ENCODE measurements around the gene SEMA3A.

DNA sequence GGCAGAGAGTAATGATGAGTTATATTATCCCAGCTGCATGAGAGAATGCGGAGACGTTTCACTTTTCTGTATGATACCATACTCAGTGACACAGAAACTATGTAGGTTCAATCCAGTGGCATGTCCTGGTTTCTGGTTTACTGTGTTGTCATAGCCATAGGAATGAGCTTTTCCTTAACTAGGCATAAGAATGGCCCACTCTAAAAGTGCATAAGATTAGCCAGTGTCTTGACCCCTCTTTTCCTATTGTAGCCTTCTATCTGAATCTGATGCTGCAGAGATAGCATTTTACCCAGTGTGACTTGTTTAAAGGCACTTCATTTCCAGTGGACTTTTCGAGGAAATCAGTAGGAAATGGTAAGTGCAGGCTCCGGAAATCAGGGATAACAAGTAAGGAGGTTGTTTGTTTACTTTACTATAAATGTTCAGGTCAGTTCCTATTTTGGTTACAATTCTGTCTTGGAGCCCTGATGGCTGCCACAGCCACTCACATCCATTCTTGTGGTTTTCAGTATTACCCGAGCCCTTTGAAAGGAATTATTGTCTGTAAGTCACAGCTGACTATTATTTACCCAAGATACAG is 70.5 kb downstream of the SEMA3A start:
- TF ChIP-seq POLR2AphosphoS5 (IDR thresholded peaks at IDR 0.05), result no peak
- no peak for TF ChIP-seq POLR2A (IDR thresholded peaks at IDR 0.05)

Data from sigmoid colon (tissue), 4 donors.